GM12878 (cell line): Measurements from ENCODE around the gene MSS51. TPM values are rescaled to one million over a fixed set of nuclear protein-coding genes. Genes with fewer than 3 reads are reported as not detected.

Source experiments
- ATAC-seq: fragments of 200-7000 bp; cut with Tn5 transposase; 3 replicates; pipeline ENCODE4 v1.9.1; 2020; ENCODE audit warnings: mild to moderate bottlenecking, moderate library complexity
- BruUV-seq: library from RNA; stranded (reverse); fragments of 400-500 nt; replicated peaks from 2 replicates; lab custom pipeline; 2021; lab: Mats Ljungman, UMichigan
- CTCF ChIA-PET: fragments of 300-600 bp; sonication (Branson Sonifier 250); formaldehyde crosslinking; extraction: SDS; loops from one replicate; lab custom pipeline; 2021; ENCODE audit warnings: inconsistent platforms; lab: Yijun Ruan, JAX
- POLR2A ChIA-PET: fragments of 350-600 bp; formaldehyde crosslinking; extraction: SDS; loops from one replicate; lab custom pipeline; 2021; ENCODE audit warnings: inconsistent platforms; lab: Charles Lee
- RAD21 ChIA-PET: fragments of 300-600 bp; sonication (Branson Sonifier 250); formaldehyde crosslinking; loops from one replicate; lab custom pipeline; 2023; ENCODE audit warnings: antibody characterized with exemption; ENCODE audit not compliant: unreplicated experiment; lab: Charles Lee
- SMC1A ChIA-PET: fragments of 300-600 bp; sonication (Branson Sonifier 250); formaldehyde crosslinking; loops from one replicate; lab custom pipeline; 2023; ENCODE audit not compliant: unreplicated experiment, uncharacterized antibody; lab: Charles Lee
- DNase-seq: peaks from one replicate; pipeline ENCODE4 v3.0.0-alpha.2; 2011; ENCODE audit warnings: low read depth, low spot score
- FAIRE-seq: peaks from 3 replicates; lab custom pipeline; 2011; peaks lifted over from hg19 to GRCh38; lab: Jason Lieb, UNC
- H2AFZ ChIP-seq: 2 replicates; pipeline ENCODE4 v1.6.0; 2011; ENCODE audit warnings: low read depth, low read length, control low read depth; ENCODE audit not compliant: control insufficient read depth
- H3K27ac ChIP-seq: 2 replicates; pipeline ENCODE4 v1.5.1; 2011; ENCODE audit warnings: control low read depth; ENCODE audit not compliant: control insufficient read depth, insufficient read depth
- H3K27me3 ChIP-seq, 2 experiments: replicated peaks in 1 of 2; 2 replicates each; pipeline versions ENCODE4 v1.6.0 to v1.6.1; 2011; ENCODE audit warnings: low read length in 1 of 2; ENCODE audit not compliant: control insufficient read depth in 2 of 2, insufficient read depth in 2 of 2
- H3K36me3 ChIP-seq, 2 experiments: 2 replicates each; pipeline ENCODE4 v1.5.1; 2011; ENCODE audit warnings: low read length in 1 of 2; ENCODE audit not compliant: control insufficient read depth in 2 of 2, insufficient read depth in 2 of 2
- H3K4me1 ChIP-seq: 2 replicates; pipeline ENCODE4 v1.6.1; 2011; ENCODE audit warnings: mild to moderate bottlenecking, low read length, moderate library complexity, mixed read lengths; ENCODE audit not compliant: control insufficient read depth, insufficient read depth
- H3K4me2 ChIP-seq: 2 replicates; pipeline ENCODE4 v1.6.0; 2011; ENCODE audit warnings: control low read depth; ENCODE audit not compliant: control insufficient read depth, insufficient read depth
- H3K4me3 ChIP-seq: fragments of 200-600 bp; sonication (generic); 2 replicates; pipeline ENCODE4 v1.5.1; 2016
- H3K79me2 ChIP-seq: 2 replicates; pipeline ENCODE4 v1.6.0; 2011; ENCODE audit warnings: low read length; ENCODE audit not compliant: control insufficient read depth, insufficient read depth
- H3K9ac ChIP-seq: 2 replicates; pipeline ENCODE4 v1.8.0; 2011; ENCODE audit warnings: low read length, control low read depth, mixed read lengths; ENCODE audit not compliant: control insufficient read depth, insufficient read depth
- H3K9me3 ChIP-seq: replicated peaks from 3 replicates; pipeline ENCODE4 v1.5.1; 2011; ENCODE audit warnings: mild to moderate bottlenecking, low read length; ENCODE audit not compliant: control insufficient read depth, insufficient read depth
- H4K20me1 ChIP-seq: 2 replicates; pipeline ENCODE4 v1.6.0; 2011; ENCODE audit not compliant: control insufficient read depth, insufficient read depth
- CBX5 ChIP-seq: sonication (generic); IDR thresholded peaks from 2 replicates; pipeline ENCODE4 v1.6.1; 2016; ENCODE audit warnings: low read depth, moderate library complexity, mild to moderate bottlenecking, inconsistent platforms
- CREM ChIP-seq: IDR thresholded peaks from 2 replicates; pipeline ENCODE4 v1.6.1; 2014; ENCODE audit warnings: antibody characterized with exemption, low read depth
- E2F4 ChIP-seq: IDR thresholded peaks from 2 replicates; pipeline ENCODE4 v1.6.1; 2012; ENCODE audit warnings: low read depth, low read length, improper control_type of control experiment
- EP300 ChIP-seq, 2 experiments: fragments of 150-350 bp in 1 of 2; IDR thresholded peaks; 2 replicates each; pipeline ENCODE4 v1.6.1; 2011 to 2012; ENCODE audit warnings: low read depth in 2 of 2, low read length in 2 of 2, borderline replicate concordance in 1 of 2, improper control_type of control experiment in 1 of 2, inconsistent platforms in 1 of 2; ENCODE audit not compliant: control insufficient read depth in 1 of 2
- GABPA ChIP-seq: IDR thresholded peaks from 2 replicates; pipeline ENCODE4 v1.6.1; 2014; ENCODE audit warnings: antibody characterized with exemption, low read depth, mild to moderate bottlenecking, inconsistent platforms
- KLF5 ChIP-seq: fragments of 450-650 bp; IDR thresholded peaks from 2 replicates; pipeline ENCODE4 v1.6.1; 2014; ENCODE audit warnings: mild to moderate bottlenecking; ENCODE audit not compliant: partially characterized antibody
- LARP7 ChIP-seq: fragments of 450-650 bp; IDR thresholded peaks from 2 replicates; pipeline ENCODE4 v1.6.1; 2017; ENCODE audit warnings: mild to moderate bottlenecking
- MEF2A ChIP-seq: IDR thresholded peaks from 2 replicates; pipeline ENCODE4 v1.6.1; 2011; ENCODE audit warnings: low read depth, mild to moderate bottlenecking, low read length, moderate library complexity; ENCODE audit not compliant: insufficient read depth
- SP1 ChIP-seq: IDR thresholded peaks from one replicate; pipeline ENCODE4 v1.6.1; 2011; ENCODE audit warnings: low read depth, low read length
- STAT1 ChIP-seq: fragments of 450-650 bp; conservative IDR thresholded peaks from 2 replicates; pipeline ENCODE4 v1.6.1; 2014; ENCODE audit warnings: antibody characterized with exemption, mild to moderate bottlenecking
- TCF7 ChIP-seq: IDR thresholded peaks from 2 replicates; pipeline ENCODE4 v1.6.1; 2014; ENCODE audit warnings: antibody characterized with exemption, borderline replicate concordance
- USF1 ChIP-seq: IDR thresholded peaks from 2 replicates; pipeline ENCODE4 v1.6.1; 2011; ENCODE audit warnings: borderline replicate concordance, low read depth, mild to moderate bottlenecking, moderate library complexity, mixed read lengths, low read length; ENCODE audit not compliant: insufficient read depth; ENCODE audit errors: extremely low read length
- ZNF207 ChIP-seq: fragments of 450-650 bp; IDR thresholded peaks from 2 replicates; pipeline ENCODE4 v1.6.1; 2014; ENCODE audit warnings: antibody characterized with exemption, mild to moderate bottlenecking, borderline replicate concordance
- ZNF592 ChIP-seq: fragments of 450-650 bp; IDR thresholded peaks from 2 replicates; pipeline ENCODE4 v1.6.1; 2017; ENCODE audit warnings: mild to moderate bottlenecking, moderate library complexity
- ZNF622 ChIP-seq: fragments of 450-650 bp; IDR thresholded peaks from 2 replicates; pipeline ENCODE4 v1.6.1; 2017; ENCODE audit warnings: mild to moderate bottlenecking, inconsistent platforms
- WGBS: methylation state at CpG from one replicate; pipeline ENCODE4 v1.1.6; 2016; ENCODE audit warnings: low lambda C conversion rate; ENCODE audit not compliant: insufficient replicate concordance, insufficient coverage; ENCODE audit errors: missing lambda C conversion rate; 5-methylcytosine and 5-hydroxymethylcytosine counted together
- in situ Hi-C: fragments of 300-500 bp; cut with MboI; formaldehyde crosslinking; loops from 9 replicates; pipeline ENCODE4 v1.14.3; 2018; ENCODE audit warnings: mixed read lengths
- intact Hi-C: fragments of 100-400 bp; cut with micrococcal nuclease; formaldehyde crosslinking; loops from one replicate; pipeline ENCODE4 v1.14.2; 2022; ENCODE audit not compliant: unreplicated experiment
- polyA plus RNA-seq, 11 experiments: library from polyadenylated mRNA; depleted of rRNA in 4 of 11; unstranded in 6 of 11; stranded (reverse) in 5 of 11; fragments of >200 nt; fragmentation: Nextera tagmentation in 4 of 11; fragmentation: Illumina TruSeq in 1 of 11; extraction: Ambion mirVana in 4 of 11; extraction: Trizol in 1 of 11; gene quantifications; 1 replicate in 1 of 11; 2 replicates in 10 of 11; pipeline versions ENCODE4 v1.2.1 to v1.2.3, GENCODE V29; 2011 to 2016; ENCODE audit warnings: inconsistent platforms in 2 of 11, missing spikeins in 2 of 11, low read depth in 1 of 11
- total RNA-seq, 4 experiments: library from RNA; depleted of rRNA in 3 of 4; stranded (reverse); fragments of >200 nt in 3 of 4; fragmentation: Illumina TruSeq in 1 of 4; extraction: Trizol in 1 of 4; gene quantifications; 2 replicates each; pipeline versions ENCODE4 v1.2.1 to v1.2.3, GENCODE V29; 2013 to 2021

MSS51 gene
- total and polyA plus RNA-seq, 10 of the 15 experiments (the other 5 are each of a cell fraction or from before 2014, with no cell fraction given): 0.06 to 2.1 (median 1.5) TPM

GRCh38 chr10:73405556-73405955, 27.8 kb downstream of the MSS51 start:
- no peak for TF ChIP-seq GABPA
- TF ChIP-seq CBX5: no peak
- TF ChIP-seq STAT1: no peak
- no peak for TF ChIP-seq CREM
- no peak for TF ChIP-seq EP300 (IDR thresholded peaks at IDR 0.05; ENCODE audit: borderline replicate concordance in 1 of 2, control insufficient read depth in 1 of 2, low read depth in 2 of 2, low read length in 2 of 2)
- no peak for TF ChIP-seq ZNF592
- no peak for TF ChIP-seq SP1
- TF ChIP-seq ZNF622: no peak
- TF ChIP-seq MEF2A: no peak
- TF ChIP-seq LARP7: no peak
- no peak for TF ChIP-seq USF1
- no peak for TF ChIP-seq TCF7
- no peak for TF ChIP-seq KLF5
- no peak for TF ChIP-seq E2F4
- no peak for TF ChIP-seq ZNF207
- TF ChIP-seq, all 136 proteins: peak for 0
- no peak for FAIRE-seq
- H3K79me2 ChIP-seq: peaks cover 80% of the 10 kb centered on the region
- no peak overlapping the region for H2AFZ ChIP-seq
- SMC1A ChIA-PET: no interaction called here
- no peak overlapping the region for H3K9ac ChIP-seq
- H3K4me2 ChIP-seq: no peak overlapping the region
- no peak for DNase-seq
- WGBS: 37% methylated on average over 3 of the region's 3 CpGs
- intact Hi-C loops: no loop called here
- no peaks in the 10 kb centered on the region for H4K20me1 ChIP-seq
- in situ Hi-C loops: no loop called here
- peaks cover 0 to 13% of the 10 kb centered on the region in 2 experiments; a peak in 3 of 4 replicates for H3K36me3 ChIP-seq
- peak overlapping the region; percentile 25; the same call in 1 of the 2 replicates for H3K27ac ChIP-seq
- no peaks in the 10 kb centered on the region for H3K27me3 ChIP-seq
- no peaks in the 10 kb centered on the region for H3K4me1 ChIP-seq
- CTCF ChIA-PET: interaction anchor here (1.4 kb wide), 1 partner anchor 19 kb away, joined by 4 read pairs; no protein-coding TSS in a partner anchor
- no TSS peak for BruUV-seq
- no peaks in the 10 kb centered on the region for H3K9me3 ChIP-seq
- POLR2A ChIA-PET: no interaction called here
- peak; percentile 35; the same call in 2 of the 3 replicates for ATAC-seq
- H3K4me3 ChIP-seq: no peak overlapping the region
- RAD21 ChIA-PET: no interaction called here
